ENCODE data around the gene TUBAL3. TPM values are rescaled to one million over a fixed set of nuclear protein-coding genes. Genes with fewer than 3 reads are reported as not detected.

TUBAL3 gene
- total RNA-seq (2014; rRNA removed; shearing (Covaris generic)): 1.2 and 1.4 TPM in 2 replicates

DNA sequence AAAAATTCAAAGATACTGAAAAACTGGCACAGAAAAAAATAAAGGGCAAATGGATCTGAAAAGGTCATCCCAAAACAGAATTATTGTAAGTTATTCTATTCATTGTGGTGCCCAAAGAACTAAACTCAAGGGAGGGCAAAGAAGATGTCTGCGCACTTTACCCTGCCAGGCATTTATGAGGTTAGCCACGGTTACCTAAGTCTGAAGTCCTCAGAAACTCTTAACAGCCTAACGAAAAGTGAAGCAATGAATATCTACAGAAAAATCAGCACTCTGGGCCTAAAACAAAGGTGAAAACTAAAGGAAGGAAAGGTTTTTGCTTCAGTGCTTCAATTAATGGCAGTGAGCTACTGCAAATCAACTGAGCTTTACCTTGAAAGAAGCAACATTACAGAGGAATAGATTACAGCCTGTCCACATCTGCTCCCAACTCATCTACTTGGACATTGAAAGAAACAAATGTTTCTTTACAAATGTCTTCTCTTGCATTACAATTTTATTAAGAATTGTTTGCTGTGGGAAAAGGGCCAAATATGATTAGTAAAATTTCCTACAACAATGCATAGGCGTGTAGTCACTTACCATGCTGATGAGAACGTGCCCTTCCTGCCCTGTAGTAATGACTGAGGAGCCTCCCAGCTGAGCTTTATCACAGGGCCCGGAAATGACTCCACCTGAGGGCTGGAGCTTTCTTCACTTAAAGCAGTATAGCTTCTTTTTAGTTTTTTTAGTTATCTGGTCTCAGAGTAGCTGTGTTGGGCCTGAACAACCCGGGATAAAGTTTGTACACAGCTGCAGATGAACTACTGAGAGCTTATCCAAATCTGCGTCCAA, at the start of gene TUBAL3:
Gene TUBAL3, minus strand, starts transcription at position 621 of the 834 bp plus-strand sequence. Its CDS starts 36 bp downstream, at position 585.
- DNase-seq (ENCODE audit: low read depth): peak; percentile 45

DNA sequence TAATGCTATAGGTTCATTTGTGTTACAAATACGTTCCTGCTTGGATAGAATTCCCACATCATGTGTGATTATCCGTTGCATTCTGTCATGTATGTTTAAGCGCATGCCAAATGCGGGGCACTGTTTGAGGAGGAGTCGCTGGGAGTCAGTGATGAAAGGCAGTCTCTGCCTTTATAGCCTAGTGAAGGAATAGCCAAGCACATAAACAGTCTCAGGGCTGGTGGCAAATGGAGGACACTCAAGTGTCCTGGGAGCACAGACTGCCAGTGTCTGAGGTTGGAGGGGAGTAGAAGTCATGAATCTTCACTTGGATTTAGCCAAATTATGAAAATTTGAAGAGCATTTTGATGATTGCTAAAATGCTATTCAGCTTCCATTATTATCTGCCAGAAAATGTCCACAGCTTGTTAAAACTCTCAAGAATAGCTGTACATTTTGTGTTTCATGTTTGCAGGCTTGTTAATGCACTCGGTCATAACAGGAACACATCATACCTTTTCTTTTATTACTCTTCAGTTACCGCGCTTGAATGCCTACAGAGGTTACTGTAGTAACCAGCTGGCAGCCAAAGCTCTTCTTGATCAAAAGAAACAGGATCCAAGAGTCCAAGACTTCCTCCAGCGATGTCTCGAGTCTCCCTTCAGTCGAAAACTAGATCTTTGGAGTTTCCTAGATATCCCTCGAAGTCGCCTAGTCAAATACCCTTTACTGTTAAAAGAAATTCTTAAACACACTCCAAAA, 49.3 kb upstream of the TUBAL3 start:
- no peak for DNase-seq (ENCODE audit: low read depth)

DNA sequence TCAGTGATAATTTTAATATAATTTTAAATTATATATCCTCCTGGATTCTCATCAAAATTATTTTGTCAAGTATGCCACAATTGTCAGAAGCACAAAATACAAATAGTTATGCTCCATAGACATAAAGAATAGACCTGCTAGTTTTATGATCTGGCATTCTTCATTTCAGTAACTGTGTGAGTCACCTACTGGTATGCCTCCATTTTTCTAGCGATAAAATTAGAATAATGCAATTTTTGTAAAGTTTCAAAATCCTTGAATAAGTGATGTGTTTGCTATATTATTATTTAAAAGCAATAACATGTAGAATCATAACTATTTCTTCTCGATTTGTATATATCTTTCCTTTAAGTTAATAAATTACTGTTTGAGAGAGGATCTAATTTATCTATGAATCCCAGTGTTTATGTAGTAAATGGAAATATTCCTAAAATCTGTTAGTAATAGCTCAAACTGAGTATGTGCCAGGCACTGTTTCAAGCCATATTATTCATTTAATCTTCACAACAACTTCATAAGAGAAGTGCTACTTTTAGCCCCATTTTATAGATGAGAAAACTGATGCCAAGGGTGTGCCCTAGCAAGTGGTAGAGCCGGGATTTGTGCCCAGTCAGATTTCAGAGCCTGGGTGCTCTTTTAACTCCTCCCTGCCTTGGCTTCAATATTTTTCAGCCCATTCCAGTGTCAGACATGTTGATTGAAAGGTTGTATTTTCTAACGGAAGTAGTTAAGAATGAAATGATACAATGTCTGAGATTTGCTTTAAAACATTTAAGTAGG, 46.2 kb upstream of the TUBAL3 start:
- DNase-seq (ENCODE audit: low read depth): no peak

DNA sequence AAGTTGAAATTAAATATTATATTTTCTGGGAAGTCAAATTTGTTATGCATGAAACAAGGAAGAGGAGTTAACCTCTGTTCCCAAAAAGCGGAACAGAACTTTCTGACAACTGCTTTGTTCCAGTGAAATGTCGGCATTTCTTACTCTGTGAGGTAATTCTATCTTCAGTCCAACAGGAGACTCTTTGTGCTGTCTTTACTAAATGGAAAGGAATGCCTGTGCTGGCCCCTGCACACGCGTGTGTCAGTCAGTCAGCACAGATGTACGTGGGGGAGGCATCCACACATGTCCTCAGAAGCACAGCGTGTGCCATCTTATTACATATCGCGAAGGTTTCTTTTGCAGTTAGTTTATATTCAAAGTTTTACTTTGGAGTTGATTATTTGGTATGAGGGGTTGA, 45.2 kb upstream of the TUBAL3 start:
- peak; percentile 88 for DNase-seq (ENCODE audit: low read depth)

DNA sequence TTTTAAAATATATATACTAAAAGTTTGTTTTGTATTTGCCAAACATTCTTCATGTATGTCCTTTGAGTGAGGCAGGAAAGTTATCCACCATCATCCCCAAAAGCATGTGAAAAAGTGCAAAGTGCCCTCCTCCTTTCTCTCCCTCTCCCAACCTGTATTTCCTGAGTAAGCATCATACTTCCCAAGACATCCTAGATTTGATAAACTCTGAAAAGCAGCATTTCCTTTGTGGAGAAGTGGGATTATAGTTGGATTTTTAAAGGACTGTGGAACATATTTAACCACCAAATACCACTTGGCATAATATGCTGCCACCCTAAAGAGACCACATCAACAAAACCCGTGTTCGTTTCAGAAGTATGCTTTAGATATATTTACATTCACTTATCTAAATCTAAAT, 44.6 kb upstream of the TUBAL3 start:
- no peak for DNase-seq (ENCODE audit: low read depth)

DNA sequence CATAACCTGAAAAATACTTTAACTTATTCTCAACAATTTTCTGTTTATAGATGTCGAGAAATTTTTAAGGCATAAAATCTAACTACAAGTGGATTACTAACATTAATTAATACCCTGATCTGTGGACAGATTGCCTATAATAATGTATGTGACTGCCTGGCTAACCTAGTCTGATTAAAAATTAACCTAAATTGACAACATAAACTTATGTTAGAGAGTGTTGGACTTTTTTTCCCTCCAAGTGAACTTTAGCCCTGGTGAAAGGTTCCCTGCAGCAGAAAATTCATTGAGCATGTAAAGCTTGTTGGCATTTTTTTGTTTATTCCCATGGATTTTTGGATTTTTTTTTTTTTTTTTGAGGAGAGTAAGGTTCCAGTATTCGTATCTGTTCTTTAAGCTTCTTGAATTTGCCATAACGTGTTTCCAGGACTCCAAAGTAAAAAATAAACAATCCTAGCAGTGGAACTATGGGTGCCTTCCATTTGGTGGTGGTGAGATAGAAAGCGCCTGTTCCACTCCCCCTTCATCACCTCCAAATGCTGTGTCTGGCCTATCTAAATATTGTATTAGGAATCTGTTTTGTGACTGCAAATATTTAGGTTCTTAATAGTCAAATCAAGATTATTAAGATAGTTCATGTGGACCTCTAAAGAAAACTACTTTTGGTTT, 43.8 kb upstream of the TUBAL3 start:
- no peak for DNase-seq (ENCODE audit: low read depth)

DNA sequence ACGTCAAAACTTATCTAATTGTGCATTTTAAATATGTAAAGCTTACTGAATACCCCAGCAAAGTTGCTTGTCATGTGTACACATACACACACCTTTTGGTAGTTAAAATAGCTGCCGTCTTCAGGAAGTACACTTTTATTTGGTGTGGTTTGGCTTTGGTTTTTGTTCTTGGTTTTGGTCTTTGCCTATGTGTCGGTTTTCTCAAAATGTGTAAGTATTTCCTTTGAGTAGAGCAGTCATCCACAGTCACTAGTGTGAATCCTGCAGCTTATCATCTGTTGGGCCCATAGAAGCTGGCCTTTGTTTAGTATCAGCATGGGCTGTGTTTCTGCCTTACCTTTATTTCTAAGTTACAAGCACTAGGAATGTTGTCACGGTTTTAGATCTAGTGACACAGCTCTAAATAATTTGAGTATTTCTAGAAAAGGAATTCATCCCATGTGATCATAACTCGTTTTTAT, 43.0 kb upstream of the TUBAL3 start:
- DNase-seq (ENCODE audit: low read depth): no peak

DNA sequence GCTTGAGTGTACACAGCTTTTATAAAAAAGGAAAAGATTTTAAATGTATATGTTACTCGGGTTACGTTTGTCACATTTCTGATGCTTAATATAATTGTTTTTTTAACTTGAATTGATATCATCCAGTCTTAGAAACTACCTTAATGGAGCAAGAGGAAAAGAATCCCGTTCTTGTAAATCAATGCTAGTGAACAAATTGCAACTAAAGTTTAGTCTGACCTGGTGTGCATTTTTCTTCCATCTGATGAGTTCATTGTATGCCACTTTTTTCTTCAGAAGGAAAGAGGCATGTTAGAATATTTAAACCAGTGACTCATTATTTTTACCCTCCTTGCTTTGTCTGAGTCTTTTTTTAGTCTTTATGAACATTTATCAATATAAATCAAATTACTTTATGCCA, 42.4 kb upstream of the TUBAL3 start:
- DNase-seq (ENCODE audit: low read depth): no peak

DNA sequence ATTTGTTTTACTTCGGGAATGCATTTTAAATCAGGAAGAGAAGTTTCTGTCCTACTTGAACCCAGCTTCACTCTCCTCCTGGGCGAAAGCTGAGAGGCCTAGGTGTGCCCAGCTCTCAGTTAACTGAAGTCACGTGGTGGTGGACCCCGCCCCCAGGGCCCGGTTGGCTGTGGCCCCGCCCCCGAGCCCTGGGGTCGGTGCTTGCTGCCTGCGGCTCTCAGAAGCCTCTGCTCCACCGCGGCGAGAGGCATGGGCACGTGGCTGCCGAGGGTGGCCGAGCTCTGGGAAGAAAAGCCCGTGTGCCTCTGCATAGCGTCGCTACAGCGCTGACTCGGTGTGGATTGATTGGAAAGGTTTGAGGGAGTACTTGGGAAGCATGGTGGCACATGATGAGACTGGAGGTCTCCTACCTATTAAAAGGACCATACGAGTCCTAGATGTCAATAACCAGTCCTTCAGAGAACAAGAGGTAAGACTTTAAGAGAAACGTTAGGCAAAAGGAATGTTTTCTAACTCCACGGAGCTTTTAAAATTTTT, 41.8 kb upstream of the TUBAL3 start:
- DNase-seq (ENCODE audit: low read depth): peak; percentile 93

DNA sequence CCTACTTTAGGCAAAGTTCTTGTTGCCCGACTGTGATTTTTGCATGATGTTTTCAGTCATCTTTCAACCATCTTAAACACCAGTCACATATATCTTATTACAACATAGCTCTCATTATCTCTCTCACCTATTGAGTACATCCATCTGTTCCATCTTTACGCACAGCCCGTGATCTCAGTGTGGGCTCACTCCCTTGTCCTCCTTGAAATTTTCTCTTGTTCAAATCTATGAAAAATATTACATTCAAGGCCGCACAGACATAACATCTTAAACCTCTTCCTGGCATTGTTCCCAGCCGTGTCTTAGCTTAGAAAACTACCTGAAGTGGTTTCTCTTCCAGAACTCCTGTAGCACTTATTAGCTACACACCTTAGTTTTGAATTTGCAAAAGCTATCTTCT, 40.4 kb upstream of the TUBAL3 start:
- no peak for DNase-seq (ENCODE audit: low read depth)

DNA sequence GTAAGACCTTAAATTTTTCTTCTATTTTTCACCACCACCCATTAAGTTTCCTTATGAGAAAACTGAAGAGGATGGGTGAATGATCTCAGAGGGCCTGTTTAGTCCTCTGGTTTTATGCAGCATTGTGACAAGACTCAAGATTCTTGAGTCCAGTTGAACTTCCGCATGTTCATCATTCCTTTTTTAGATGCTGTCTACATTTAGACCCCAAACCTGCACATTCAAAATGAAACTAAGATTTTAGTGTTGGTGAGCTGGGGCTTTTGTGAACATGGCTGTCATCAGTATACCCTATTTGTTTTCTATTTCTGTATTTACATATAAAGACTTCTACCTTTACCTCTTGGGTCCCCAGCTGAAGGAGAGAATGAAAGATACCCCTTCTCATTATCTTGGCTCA, 38.8 kb upstream of the TUBAL3 start:
- no peak for DNase-seq (ENCODE audit: low read depth)

DNA sequence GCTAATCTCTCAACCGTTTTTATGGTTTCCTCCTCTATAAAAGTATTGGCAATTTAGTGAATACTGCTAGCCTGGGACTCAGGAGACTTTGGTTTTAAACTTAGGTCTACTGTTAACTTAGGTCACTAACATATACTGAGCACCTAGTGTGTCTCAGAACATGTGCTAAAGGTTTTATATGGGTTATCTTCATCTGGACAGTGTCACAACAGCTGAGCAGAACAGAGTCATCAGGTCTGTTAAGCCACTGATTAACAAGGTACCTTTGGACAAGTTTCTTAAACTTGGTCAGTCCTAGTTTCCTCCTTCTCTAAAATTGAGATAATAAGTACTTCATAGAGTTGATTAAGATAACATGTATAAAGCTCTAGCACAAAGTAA, 38.4 kb upstream of the TUBAL3 start:
- no peak for DNase-seq (ENCODE audit: low read depth)

DNA sequence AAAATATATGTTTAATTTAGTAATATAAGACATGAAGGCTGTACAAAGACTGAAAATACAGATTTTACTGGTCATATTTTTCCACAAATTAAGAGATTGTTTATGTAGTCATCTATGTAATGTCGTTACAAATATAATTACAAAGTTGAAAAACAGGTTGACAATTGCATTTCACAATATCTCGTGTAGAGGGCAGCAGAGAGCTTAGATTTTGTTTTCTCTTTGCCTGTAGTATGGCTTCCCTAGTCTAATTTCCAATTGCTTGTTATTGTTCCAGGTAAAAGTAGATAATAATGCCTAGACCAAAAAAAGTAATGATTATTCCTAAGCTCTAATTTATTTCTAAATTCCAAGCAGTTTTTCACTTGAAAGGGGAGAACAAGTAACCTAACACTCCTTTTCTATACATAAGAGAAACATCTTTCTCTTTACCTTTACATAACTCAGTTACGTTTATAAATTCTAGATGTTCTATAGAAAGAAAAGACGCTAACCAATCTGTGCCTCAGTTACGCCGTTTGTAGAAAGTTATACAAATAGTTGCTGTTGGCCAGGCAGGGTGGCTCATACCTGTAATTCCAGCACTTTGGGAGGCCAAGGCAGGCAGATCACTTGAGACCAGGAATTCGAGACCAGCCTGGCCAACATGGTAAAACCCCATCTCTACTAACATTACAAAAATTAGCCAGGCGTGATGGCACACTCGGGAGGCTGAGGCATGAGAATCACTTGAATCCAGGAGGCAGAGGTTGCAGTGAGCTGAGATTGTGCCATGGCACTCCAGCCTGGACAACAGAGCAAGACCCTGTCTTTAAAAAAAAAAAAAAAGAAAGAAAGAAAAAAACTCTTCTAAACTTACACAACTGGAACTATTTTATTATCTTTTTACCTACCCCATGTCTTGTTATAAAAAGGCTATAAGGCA, 37.7 kb upstream of the TUBAL3 start:
- DNase-seq (ENCODE audit: low read depth): peak; percentile 58

DNA sequence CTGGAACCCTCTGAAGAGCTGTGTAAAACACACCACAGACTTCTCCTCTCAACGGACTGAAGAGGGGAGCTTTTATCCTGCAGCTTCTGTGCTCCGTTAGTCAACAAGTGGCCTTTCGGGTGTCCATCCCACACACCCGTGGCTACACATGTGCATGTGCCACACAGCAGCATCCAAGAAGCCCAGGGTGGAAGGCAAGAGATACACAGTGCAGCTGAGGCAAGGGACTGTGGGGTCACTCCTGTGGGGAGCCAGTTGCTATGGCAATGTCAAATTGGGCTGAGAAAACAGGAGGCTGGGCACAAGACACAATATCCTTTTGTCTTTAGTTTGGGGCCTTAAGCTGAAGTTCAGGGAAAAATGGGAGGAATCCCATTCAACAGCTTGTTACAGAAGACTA, 36.5 kb upstream of the TUBAL3 start:
- DNase-seq (ENCODE audit: low read depth): no peak

DNA sequence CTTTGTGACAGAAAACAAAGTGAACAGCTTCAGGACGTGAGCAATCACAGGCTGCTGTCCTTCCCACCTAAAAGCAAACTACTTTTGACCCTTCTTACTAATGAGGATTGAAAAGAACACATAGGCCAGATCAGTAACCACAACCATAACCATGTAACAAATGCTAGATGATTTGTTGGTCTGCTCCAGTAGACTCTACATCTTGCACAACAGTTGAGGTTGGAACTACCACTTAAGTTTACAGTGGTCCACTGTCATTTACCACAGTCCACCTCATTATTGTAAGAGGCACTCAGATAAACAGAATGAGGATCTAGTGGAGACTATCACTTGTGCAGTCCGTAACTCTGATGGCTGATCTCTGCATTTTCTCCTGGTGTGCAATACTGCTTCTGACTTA, 35.6 kb upstream of the TUBAL3 start:
- no peak for DNase-seq (ENCODE audit: low read depth)

DNA sequence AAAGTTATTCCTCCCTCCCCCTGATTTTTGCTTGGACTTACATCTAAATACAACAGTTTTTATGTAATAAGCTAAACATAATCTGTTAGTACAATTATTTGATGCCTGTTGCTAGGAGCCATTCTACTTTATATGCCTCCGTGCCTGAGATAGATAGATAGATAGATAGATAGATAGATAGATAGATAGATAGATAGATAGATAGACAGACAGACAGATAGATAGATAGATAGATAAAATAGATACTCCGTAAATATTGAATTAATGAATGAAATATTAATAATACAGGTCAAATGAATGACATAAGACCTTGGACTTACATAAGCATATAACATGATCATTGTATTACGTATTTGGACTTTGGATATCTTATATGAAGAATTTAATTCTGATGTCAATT, 30.7 kb upstream of the TUBAL3 start:
- no peak for DNase-seq (ENCODE audit: low read depth)

DNA sequence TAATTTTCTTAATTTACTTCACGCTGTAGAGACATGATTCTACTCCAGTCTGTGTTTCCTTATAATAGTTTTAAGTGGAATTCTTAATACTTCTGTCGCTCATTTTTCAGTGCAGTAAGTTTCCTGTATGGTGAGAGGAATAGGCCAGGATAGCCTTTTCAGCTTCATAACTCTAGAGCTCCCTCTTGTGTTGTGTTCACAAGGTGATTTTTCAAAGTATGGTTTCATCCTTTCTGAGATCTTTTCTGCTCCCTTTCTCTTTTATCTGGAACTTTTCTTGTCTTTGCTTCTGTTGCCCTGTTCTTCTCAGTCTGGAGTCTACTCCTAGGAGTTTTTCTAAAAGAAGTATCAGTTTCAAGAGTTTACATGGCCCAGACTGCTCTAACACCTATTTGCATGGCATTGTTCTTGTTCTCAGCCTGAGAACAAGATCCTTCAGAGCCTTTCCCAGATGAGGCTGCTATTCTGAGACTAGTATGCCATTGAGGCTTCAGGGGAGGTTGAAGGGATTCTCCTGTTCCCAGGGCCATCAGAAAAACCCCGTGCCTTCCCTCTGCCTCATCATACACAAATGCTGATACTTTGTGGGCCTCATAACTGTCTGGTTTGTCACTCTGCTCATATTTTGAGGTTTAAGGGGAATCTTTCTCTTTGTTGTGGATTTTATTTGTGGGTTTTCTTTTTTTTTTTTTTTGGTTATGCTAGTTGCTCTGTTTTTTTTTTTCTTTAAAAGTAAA, 29.6 kb upstream of the TUBAL3 start:
- DNase-seq (ENCODE audit: low read depth): peak; percentile 58

DNA sequence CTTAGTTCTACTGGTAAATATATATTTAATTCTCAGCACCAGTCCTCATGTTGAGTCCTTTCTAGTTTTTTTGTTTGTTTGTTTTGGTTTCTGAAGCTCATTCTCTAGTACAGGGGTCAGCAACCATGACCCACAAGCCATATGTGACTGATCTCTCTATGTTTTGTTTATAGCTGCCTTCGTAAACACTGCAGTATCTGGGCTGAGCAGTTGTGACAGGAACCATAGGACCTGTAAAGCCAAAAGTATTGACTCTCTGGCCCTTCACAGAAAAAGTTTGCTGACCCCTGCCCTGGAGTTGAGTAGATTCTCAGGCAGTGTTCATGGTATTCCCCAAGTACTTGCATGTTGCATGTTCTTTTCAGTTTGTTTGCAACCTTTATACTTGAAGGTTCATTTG, 28.6 kb upstream of the TUBAL3 start:
- DNase-seq (ENCODE audit: low read depth): no peak

DNA sequence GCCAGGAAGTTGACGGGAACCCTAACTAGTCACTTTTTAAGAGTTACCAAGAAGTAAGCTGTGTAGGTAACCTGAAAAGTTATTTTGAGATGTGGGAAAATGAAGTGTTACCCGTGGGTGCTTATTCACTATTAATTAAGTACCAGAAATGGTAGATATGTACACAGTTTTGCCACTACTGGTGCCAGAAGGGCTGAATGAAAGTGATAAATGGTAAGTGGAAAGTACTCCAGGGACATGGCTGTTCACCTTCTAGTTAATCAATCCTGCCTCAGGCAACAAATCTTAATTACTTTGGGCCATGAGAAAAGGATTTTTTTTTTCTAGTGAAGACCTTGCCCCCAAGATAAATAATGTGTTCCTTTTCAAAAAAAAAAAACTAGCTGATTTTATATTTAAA, 23.5 kb upstream of the TUBAL3 start:
- DNase-seq (ENCODE audit: low read depth): no peak

DNA sequence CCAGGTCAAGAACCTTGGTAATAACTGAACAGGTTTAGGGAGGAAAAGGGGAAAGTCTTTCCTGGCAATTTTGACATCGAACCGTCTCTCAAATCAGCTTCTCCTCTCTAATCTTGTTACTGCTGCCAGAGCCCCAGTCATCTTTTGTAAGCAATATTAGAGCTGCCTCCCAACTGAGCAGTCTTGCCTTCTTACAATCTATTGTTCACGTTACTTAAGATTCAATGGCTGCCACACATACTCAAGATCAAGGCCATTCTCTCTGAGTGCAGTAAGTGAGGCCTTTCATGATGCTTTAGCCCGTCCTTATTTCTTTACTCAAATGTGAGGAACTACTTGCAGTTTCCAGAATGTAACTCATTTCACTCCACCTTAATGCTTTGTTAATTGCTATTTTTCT, 20.1 kb upstream of the TUBAL3 start:
- DNase-seq (ENCODE audit: low read depth): no peak

Measured in RPMI7951 (cell line).